Measurements from ENCODE around the gene TAL1. TPM values are rescaled to one million over a fixed set of nuclear protein-coding genes. Genes with fewer than 3 reads are reported as not detected.
"Not testable (repeated sequence)": the region's sequence is repeated elsewhere in the genome, so short reads cannot be mapped to it uniquely, and the experiment has no call there.

Gene TAL1
- total and polyA plus RNA-seq, 2 donors (not counting 1 experiment from before 2014, with no cell fraction given) = 0.01 TPM; not detected in 1

DNA sequence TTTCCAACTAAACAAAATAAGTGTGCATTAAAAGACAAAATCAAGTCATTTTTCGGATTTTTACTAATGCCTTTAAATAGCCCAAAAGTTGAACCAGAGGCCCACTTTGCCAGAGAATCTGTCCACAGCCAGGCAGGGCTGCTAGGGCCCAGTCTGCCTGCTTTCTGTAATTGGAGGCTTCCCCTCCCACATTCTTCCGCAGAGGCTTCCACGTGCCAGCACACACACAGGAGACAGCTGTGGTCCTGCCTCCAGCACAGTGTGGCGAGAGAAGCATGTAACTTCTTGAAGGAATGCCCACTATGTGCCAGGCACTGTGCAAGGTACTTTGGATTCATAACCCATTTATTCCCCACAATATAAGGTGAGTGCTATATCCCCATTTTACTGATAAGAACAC, 30.8 kb downstream of the TAL1 start:
- TF ChIP-seq EZH2 (IDR thresholded peaks at IDR 0.05; ENCODE audit: low read length, missing control alignments) = no peak
- TF ChIP-seq, protein P1, sequence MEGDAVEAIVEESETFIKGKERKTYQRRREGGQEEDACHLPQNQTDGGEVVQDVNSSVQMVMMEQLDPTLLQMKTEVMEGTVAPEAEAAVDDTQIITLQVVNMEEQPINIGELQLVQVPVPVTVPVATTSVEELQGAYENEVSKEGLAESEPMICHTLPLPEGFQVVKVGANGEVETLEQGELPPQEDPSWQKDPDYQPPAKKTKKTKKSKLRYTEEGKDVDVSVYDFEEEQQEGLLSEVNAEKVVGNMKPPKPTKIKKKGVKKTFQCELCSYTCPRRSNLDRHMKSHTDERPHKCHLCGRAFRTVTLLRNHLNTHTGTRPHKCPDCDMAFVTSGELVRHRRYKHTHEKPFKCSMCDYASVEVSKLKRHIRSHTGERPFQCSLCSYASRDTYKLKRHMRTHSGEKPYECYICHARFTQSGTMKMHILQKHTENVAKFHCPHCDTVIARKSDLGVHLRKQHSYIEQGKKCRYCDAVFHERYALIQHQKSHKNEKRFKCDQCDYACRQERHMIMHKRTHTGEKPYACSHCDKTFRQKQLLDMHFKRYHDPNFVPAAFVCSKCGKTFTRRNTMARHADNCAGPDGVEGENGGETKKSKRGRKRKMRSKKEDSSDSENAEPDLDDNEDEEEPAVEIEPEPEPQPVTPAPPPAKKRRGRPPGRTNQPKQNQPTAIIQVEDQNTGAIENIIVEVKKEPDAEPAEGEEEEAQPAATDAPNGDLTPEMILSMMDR (conservative IDR thresholded peaks at IDR 0.05 in 1 of 2, IDR thresholded peaks at IDR 0.05 in 1 of 2; ENCODE audit: low read depth in 1 of 2, low read length in 2 of 2) = no peak
- H3K27me3 ChIP-seq (ENCODE audit: control insufficient read depth, insufficient read depth, low read length) = peaks cover 4% of the 10 kb centered on the region
- no peaks in the 10 kb centered on the region for H3K79me2 ChIP-seq (ENCODE audit: control insufficient read depth, insufficient read depth, low read length)
- H3K4me2 ChIP-seq (ENCODE audit: extremely low read depth, insufficient read depth, low read length) = no peak overlapping the region
- no peak overlapping the region for H3K27ac ChIP-seq (ENCODE audit: insufficient read depth, low read length)
- no peak overlapping the region for H3K4me3 ChIP-seq (replicated peaks in 1 of 4; ENCODE audit: control extremely low read depth in 1 of 4, insufficient read depth in 1 of 4, low read depth in 3 of 4, low read length in 4 of 4)
- no peaks in the 10 kb centered on the region for H4K20me1 ChIP-seq (ENCODE audit: control insufficient read depth, extremely low read depth, insufficient read depth, low read length)
- H3K9ac ChIP-seq (ENCODE audit: insufficient read depth, low read length) = no peak overlapping the region
- no peaks in the 10 kb centered on the region for H3K9me3 ChIP-seq (ENCODE audit: control insufficient read depth, insufficient read depth, low read depth, low read length)
- H2AFZ ChIP-seq (ENCODE audit: low read length) = no peak overlapping the region
- no peaks in the 10 kb centered on the region for H3K36me3 ChIP-seq (ENCODE audit: control insufficient read depth, insufficient read depth, low read length)
- no peaks in the 10 kb centered on the region for H3K4me1 ChIP-seq (ENCODE audit: control insufficient read depth, extremely low read depth, insufficient read depth, low read length)
- peak in 1 of 2 donors; percentile 43 for DNase-seq (ENCODE audit: low read depth in 2 of 2)

DNA sequence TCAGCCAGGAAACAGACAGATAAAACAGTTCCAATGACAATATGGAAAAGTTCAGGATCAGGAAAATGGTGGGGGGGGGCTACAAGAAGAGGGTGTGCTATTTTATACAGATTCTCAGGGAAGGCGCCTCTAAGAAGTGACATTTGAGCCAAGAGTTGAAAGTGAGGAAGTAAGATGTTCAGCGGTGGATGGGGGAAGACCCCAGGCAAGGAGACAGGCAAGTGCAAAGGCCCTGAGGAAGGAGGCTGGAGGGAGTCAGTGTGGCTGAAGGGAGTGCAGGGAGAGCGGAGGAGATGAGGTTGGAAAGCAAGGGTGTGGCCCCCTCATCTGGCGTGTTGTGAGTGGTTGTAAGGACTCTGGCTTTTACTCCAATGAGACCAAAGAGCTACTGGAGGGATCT, 33.8 kb downstream of the TAL1 start:
- Histone ChIP-seq H3K36me3 (ENCODE audit: control insufficient read depth, insufficient read depth, low read length) (no peaks in the 10 kb centered on the region), H3K27ac (ENCODE audit: insufficient read depth, low read length) (no peak overlapping the region), H2AFZ (ENCODE audit: low read length) (no peak overlapping the region), H3K27me3 (ENCODE audit: control insufficient read depth, insufficient read depth, low read length) (peaks cover 4% of the 10 kb centered on the region), H3K9me3 (ENCODE audit: control insufficient read depth, insufficient read depth, low read depth, low read length) (no peaks in the 10 kb centered on the region), H3K4me1 (ENCODE audit: control insufficient read depth, extremely low read depth, insufficient read depth, low read length) (no peaks in the 10 kb centered on the region), H4K20me1 (ENCODE audit: control insufficient read depth, extremely low read depth, insufficient read depth, low read length) (no peaks in the 10 kb centered on the region), H3K4me2 (ENCODE audit: extremely low read depth, insufficient read depth, low read length) (no peak overlapping the region), H3K79me2 (ENCODE audit: control insufficient read depth, insufficient read depth, low read length) (no peaks in the 10 kb centered on the region), H3K9ac (ENCODE audit: insufficient read depth, low read length) (no peak overlapping the region), H3K4me3 (replicated peaks in 1 of 4; ENCODE audit: control extremely low read depth in 1 of 4, insufficient read depth in 1 of 4, low read depth in 3 of 4, low read length in 4 of 4) (no peak overlapping the region)
- no peak for DNase-seq (ENCODE audit: low read depth in 2 of 2)
- TF ChIP-seq, protein P1 (conservative IDR thresholded peaks at IDR 0.05 in 1 of 2, IDR thresholded peaks at IDR 0.05 in 1 of 2; ENCODE audit: low read depth in 1 of 2, low read length in 2 of 2) = no peak
- no peak for TF ChIP-seq EZH2 (IDR thresholded peaks at IDR 0.05; ENCODE audit: low read length, missing control alignments)

DNA sequence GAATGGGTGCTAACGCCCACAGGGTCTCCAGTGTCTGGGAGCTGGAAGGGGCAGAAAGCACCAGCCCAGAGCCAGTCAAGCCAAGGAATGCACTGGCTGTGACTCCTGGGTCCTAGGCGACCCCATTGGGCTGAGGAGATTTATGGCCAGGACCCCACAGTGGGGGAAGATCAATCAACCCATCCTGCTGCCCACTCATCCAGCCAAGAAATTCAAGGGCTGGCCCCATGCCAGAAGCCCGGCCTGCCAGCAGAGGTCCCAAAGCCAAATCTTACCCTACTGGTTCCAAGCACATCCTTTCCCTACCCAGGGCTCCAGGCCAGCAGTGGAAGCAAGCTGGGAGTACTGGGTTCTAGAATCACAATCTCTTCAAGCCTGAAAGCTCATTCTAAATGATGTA, 35.4 kb downstream of the TAL1 start:
- H3K27me3 ChIP-seq (ENCODE audit: control insufficient read depth, insufficient read depth, low read length) = peaks cover 4% of the 10 kb centered on the region
- H3K27ac ChIP-seq (ENCODE audit: insufficient read depth, low read length) = no peak overlapping the region
- no peaks in the 10 kb centered on the region for H3K79me2 ChIP-seq (ENCODE audit: control insufficient read depth, insufficient read depth, low read length)
- no peak overlapping the region for H3K4me3 ChIP-seq (replicated peaks in 1 of 4; ENCODE audit: control extremely low read depth in 1 of 4, insufficient read depth in 1 of 4, low read depth in 3 of 4, low read length in 4 of 4)
- H3K9ac ChIP-seq (ENCODE audit: insufficient read depth, low read length) = no peak overlapping the region
- H3K9me3 ChIP-seq (ENCODE audit: control insufficient read depth, insufficient read depth, low read depth, low read length) = no peaks in the 10 kb centered on the region
- no peaks in the 10 kb centered on the region for H3K4me1 ChIP-seq (ENCODE audit: control insufficient read depth, extremely low read depth, insufficient read depth, low read length)
- TF ChIP-seq, protein P1 (conservative IDR thresholded peaks at IDR 0.05 in 1 of 2, IDR thresholded peaks at IDR 0.05 in 1 of 2; ENCODE audit: low read depth in 1 of 2, low read length in 2 of 2) = no peak
- no peak for TF ChIP-seq EZH2 (IDR thresholded peaks at IDR 0.05; ENCODE audit: low read length, missing control alignments)
- H2AFZ ChIP-seq (ENCODE audit: low read length) = no peak overlapping the region
- H4K20me1 ChIP-seq (ENCODE audit: control insufficient read depth, extremely low read depth, insufficient read depth, low read length) = no peaks in the 10 kb centered on the region
- H3K4me2 ChIP-seq (ENCODE audit: extremely low read depth, insufficient read depth, low read length) = no peak overlapping the region
- H3K36me3 ChIP-seq (ENCODE audit: control insufficient read depth, insufficient read depth, low read length) = no peaks in the 10 kb centered on the region
- DNase-seq (ENCODE audit: low read depth in 2 of 2) = no peak

DNA sequence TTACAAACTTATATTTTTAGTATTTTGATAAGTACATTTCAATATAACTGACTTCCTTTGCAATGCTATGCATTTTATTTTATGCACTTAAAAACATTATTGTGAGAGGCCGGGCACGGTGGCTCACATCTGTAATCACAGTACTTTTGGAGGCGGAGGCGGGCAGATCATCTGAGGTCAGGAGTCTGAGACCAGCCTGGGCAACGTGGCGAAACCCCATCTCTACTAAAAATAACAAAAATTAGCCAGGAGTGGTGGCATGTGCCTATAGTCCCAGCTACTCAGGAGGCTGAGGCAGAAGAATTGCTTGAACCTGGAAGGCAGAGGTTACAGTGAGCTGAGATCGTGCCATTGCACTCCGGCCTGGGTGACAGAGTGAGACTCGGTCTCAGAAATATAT, 36.0 kb downstream of the TAL1 start:
- H3K9ac ChIP-seq (ENCODE audit: insufficient read depth, low read length); H3K4me3 ChIP-seq (replicated peaks in 1 of 4; ENCODE audit: control extremely low read depth in 1 of 4, insufficient read depth in 1 of 4, low read depth in 3 of 4, low read length in 4 of 4); H3K4me2 ChIP-seq (ENCODE audit: extremely low read depth, insufficient read depth, low read length); H3K36me3 ChIP-seq (ENCODE audit: control insufficient read depth, insufficient read depth, low read length); H3K79me2 ChIP-seq (ENCODE audit: control insufficient read depth, insufficient read depth, low read length); H3K27me3 ChIP-seq (ENCODE audit: control insufficient read depth, insufficient read depth, low read length); H3K4me1 ChIP-seq (ENCODE audit: control insufficient read depth, extremely low read depth, insufficient read depth, low read length); DNase-seq (ENCODE audit: low read depth in 2 of 2); H2AFZ ChIP-seq (ENCODE audit: low read length); H3K27ac ChIP-seq (ENCODE audit: insufficient read depth, low read length); H4K20me1 ChIP-seq (ENCODE audit: control insufficient read depth, extremely low read depth, insufficient read depth, low read length); H3K9me3 ChIP-seq (ENCODE audit: control insufficient read depth, insufficient read depth, low read depth, low read length): not testable (repeated sequence)

All from fibroblast of lung (primary cell).